ENCODE measurements around the gene KIF5B.

DNA sequence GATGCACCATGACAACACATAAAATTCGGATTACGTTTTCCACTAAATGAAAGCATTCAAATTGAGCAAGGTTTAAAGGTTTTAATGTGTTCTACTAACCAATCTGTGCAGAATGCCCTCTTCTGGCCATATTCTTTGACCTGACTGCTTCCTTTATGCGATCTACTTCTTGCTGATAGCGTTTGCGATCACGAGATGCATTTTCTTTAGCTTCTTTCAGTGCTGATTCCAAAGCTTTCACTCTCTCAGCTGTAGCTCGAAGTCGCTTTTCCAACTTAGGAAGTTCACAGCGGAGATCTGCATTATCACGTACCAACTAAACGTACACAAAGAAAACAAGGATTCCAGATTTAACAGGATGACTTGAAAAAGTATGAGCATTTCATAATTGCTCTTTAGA is 39.2 kb downstream of the KIF5B start:
- TF ChIP-seq, protein P1, sequence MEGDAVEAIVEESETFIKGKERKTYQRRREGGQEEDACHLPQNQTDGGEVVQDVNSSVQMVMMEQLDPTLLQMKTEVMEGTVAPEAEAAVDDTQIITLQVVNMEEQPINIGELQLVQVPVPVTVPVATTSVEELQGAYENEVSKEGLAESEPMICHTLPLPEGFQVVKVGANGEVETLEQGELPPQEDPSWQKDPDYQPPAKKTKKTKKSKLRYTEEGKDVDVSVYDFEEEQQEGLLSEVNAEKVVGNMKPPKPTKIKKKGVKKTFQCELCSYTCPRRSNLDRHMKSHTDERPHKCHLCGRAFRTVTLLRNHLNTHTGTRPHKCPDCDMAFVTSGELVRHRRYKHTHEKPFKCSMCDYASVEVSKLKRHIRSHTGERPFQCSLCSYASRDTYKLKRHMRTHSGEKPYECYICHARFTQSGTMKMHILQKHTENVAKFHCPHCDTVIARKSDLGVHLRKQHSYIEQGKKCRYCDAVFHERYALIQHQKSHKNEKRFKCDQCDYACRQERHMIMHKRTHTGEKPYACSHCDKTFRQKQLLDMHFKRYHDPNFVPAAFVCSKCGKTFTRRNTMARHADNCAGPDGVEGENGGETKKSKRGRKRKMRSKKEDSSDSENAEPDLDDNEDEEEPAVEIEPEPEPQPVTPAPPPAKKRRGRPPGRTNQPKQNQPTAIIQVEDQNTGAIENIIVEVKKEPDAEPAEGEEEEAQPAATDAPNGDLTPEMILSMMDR (IDR thresholded peaks at IDR 0.05) = no peak
- no peak for TF ChIP-seq POLR2AphosphoS5 (IDR thresholded peaks at IDR 0.05)

All from esophagus muscularis mucosa (tissue), 3 donors.